HL-60/S4 (cell line): ENCODE results near the gene SSH2.
"Not testable (repeated sequence)": the region's sequence is repeated elsewhere in the genome, so short reads cannot be mapped to it uniquely, and the experiment has no call there.

ENCODE experiments used
- in situ Hi-C: fragments of 300-500 bp; cut with MboI; formaldehyde crosslinking; loops from 2 replicates; pipeline ENCODE4 v1.14.3; 2022; ENCODE audit warnings: low sequenced_read_pairs

Gene SSH2

GRCh38 chr17:29675961-29676360, 254.1 kb downstream of the SSH2 start:
- in situ Hi-C loops: not testable (repeated sequence)

- in situ Hi-C loops: no loop called here
Observed at GRCh38 chr17:29674281-29674680, 255.7 kb downstream of the SSH2 start.

- in situ Hi-C loops: no loop called here
Observed at GRCh38 chr17:29671661-29672060, 258.4 kb downstream of the SSH2 start.

- in situ Hi-C loops: no loop called here
Observed at GRCh38 chr17:29669266-29669665, 260.8 kb downstream of the SSH2 start.

GRCh38 chr17:29667969-29668368, 262.1 kb downstream of the SSH2 start:
- in situ Hi-C loops: no loop called here

- in situ Hi-C loops: no loop called here
Observed at GRCh38 chr17:29665481-29665810, 264.6 kb downstream of the SSH2 start.

GRCh38 chr17:29664743-29665480, 265.1 kb downstream of the SSH2 start:
- in situ Hi-C loops: no loop called here

DNA sequence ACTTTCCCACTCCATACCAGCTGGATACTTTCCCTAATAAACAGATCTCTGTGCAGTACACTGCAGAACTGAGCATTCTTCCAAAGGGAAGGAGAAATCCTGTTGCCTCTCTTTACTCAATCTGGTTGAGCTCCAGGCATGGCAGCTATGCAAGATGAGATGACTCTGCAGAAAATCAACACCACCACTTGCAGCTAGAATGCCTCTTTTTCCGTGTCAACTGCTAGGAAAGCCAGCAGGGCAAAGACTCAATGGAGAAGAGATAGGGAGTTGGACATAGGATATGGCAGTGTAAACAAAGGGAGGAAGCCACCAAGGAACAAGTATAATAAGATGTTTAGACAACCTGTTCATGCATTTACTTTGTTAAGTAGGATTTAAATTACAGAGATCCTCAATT, 266.9 kb downstream of the SSH2 start:
- in situ Hi-C loops: no loop called here

GRCh38 chr17:29661213-29661612, 268.8 kb downstream of the SSH2 start:
- in situ Hi-C loops: no loop called here

- in situ Hi-C loops: no loop called here
Observed at GRCh38 chr17:29659155-29659554, 270.9 kb downstream of the SSH2 start.

DNA sequence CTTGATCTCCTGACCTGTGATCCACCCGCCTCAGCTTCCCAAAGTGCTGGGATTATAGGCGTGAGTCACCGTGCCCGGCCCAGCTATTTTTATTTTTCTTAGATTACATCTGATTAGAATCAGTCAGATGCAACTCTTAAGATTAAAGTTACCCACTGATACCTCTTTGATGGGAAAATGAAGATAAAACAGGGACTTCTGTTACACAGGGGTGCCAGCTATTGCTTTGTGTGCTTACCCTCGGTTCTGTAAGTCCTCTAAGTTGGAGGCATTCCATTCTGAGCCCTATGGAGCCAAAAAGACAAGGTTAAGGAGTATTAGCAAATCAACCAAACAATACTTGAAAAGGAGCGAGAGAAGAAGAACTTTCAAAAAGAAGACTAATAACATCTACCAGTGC, 274.7 kb downstream of the SSH2 start:
- in situ Hi-C loops: no loop called here

- in situ Hi-C loops: no loop called here
Observed at GRCh38 chr17:29653995-29654714, 275.9 kb downstream of the SSH2 start.

DNA sequence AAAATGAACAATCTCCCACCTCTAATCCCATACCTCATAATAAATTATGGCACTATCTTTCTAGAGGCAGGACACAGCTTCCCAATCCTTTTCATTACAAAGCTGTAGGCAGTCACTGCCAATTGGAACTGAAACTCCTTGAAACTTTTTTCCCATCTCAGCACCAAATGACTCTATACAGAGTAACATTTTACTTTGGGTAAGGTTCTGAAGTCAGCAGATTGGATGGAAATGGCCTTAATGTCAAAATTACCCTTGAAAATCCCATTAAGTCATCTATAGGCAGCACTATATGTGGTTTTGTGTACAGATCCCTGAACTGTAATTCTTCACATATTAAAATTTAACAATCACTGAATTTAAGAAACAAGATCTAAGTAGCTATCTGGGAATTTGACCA, 277.1 kb downstream of the SSH2 start:
- in situ Hi-C loops: no loop called here

DNA sequence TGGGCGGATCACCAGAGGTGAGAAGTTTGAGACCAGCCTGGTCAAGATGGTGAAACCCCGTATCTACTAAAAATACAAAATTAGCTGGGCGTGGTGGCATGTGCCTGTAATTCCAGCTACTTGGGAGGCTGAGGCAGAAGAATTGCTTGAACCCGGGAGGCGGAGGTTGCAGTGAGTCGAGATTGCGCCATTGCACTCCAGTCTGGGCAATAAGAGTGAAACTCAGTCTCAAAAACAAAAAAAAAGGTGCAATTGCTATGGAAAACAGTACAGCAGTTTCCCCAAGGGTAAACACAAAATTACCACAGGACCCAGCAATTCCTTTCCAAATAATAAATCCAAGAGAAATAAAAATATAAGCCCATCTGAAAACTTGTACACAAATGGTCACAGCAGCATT, 278.1 kb downstream of the SSH2 start:
- in situ Hi-C loops: not testable (repeated sequence)

- in situ Hi-C loops: no loop called here
Observed at GRCh38 chr17:29650396-29650795, 279.6 kb downstream of the SSH2 start.

DNA sequence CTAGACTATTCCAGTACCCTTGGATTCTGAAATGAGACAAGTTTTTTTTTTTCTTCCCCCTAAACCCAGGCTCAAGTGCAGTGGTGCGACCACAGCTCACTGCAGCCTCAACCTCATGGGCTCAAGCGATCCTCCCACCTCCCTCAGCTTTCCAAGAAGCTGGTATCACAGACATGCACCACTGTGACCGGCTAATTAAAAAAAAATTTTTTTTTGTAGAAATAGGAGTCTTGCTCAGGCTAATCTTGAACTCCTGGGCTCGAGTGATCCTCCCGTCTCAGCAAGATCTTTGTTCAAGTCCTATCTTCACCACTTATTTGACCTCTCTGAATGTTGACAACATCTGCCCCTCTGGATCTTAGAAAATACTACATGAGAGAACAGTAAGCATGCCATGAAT, 280.7 kb downstream of the SSH2 start:
- in situ Hi-C loops: loop anchor here (25.0 kb wide), 2 partner anchors 288 to 438 kb away; partner anchors contain the start of genes EFCAB5 and SSH2

DNA sequence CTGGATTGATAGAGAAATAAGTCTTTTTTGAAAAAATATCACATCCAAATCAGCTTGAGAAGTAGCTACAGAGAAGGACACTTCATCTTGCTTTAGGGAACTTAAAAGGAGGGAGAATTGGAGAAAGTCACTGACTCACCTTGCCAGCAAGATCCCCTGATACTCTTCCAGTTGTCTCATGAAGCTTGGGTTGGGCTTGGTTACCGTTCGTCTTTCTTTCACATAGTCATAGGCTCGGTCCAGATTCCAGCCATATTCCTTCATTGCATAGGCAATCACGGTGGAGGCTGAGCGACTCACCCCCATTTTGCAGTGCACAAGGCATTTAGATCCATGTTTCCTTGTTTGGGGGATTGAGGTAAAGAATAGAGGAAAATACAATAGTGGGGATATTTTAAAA, 282.0 kb downstream of the SSH2 start:
- in situ Hi-C loops: loop anchor here (25.0 kb wide), 2 partner anchors 289 to 439 kb away; partner anchors contain the start of genes EFCAB5 and SSH2

GRCh38 chr17:29645515-29646051, 284.4 kb downstream of the SSH2 start:
- in situ Hi-C loops: loop anchor here (25.0 kb wide), 2 partner anchors 292 to 442 kb away; partner anchors contain the start of genes EFCAB5 and SSH2

DNA sequence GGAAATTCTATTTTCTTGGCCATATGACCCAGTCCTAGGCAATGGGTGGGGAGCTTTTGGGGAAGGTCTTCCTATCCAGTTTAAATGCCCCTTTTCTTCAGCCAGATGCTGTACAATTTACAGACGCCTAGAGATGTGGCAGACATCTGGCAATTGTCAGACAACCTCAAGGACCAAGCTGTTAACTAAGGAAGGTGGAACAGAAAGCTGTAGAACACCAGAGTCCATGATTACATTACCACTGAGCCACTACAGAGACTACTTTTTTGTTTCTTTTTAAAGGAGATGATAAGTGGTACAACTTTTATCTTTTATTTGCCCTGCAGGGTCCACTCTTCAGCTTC, 286.2 kb downstream of the SSH2 start:
- in situ Hi-C loops: loop anchor here (5.0 to 25.0 kb wide), 3 partner anchors 139 to 444 kb away; partner anchors contain the start of genes EFCAB5 and SSH2

- in situ Hi-C loops: loop anchor here (5.0 to 25.0 kb wide), 3 partner anchors 140 to 445 kb away; partner anchors contain the start of genes EFCAB5 and SSH2
Observed at GRCh38 chr17:29642171-29642611, 287.8 kb downstream of the SSH2 start.

GRCh38 chr17:29640981-29641642, 288.9 kb downstream of the SSH2 start:
- in situ Hi-C loops: loop anchor here (5.0 to 25.0 kb wide), 3 partner anchors 141 to 446 kb away; partner anchors contain the start of genes EFCAB5 and SSH2
